Dedifferentiated amniotic fluid mesenchymal stem cell (primary cell): Measurements from ENCODE around the gene ZNF750.
A peak's percentile ranks its signal among the peaks of the same experiment; 100 is the strongest.

Source experiments
- DNase-seq: peaks from one replicate; pipeline ENCODE4 v3.0.0-alpha.2; 2016; ENCODE audit errors: extremely low spot score

The ZNF750 gene

GRCh38 chr17:82872591-82873520, 33.0 kb upstream of the ZNF750 start:
- no peak for DNase-seq

- no peak for DNase-seq
These were observed 32.1 kb upstream of the ZNF750 start for GRCh38 chr17:82871776-82872561.

GRCh38 chr17:82871056-82871775, 31.4 kb upstream of the ZNF750 start:
- no peak for DNase-seq

GRCh38 chr17:82870541-82870940, 30.7 kb upstream of the ZNF750 start:
- DNase-seq = no peak

GRCh38 chr17:82870091-82870491, 30.3 kb upstream of the ZNF750 start:
- DNase-seq = no peak

GRCh38 chr17:82869536-82869935, 29.7 kb upstream of the ZNF750 start:
- no peak for DNase-seq

- DNase-seq = no peak
These were observed 28.9 kb upstream of the ZNF750 start for GRCh38 chr17:82868715-82869131.

GRCh38 chr17:82867763-82868325, 28.0 kb upstream of the ZNF750 start:
- no peak for DNase-seq

GRCh38 chr17:82866590-82867191, 26.9 kb upstream of the ZNF750 start:
- DNase-seq = peak; percentile 21

GRCh38 chr17:82865774-82866395, 26.1 kb upstream of the ZNF750 start:
- no peak for DNase-seq

GRCh38 chr17:82865274-82865673, 25.5 kb upstream of the ZNF750 start:
- no peak for DNase-seq

GRCh38 chr17:82864713-82865248, 25.0 kb upstream of the ZNF750 start:
- no peak for DNase-seq

GRCh38 chr17:82863941-82864712, 24.3 kb upstream of the ZNF750 start:
- DNase-seq = peak; percentile 19

- DNase-seq = no peak
These were observed 23.6 kb upstream of the ZNF750 start for GRCh38 chr17:82863383-82863940.

GRCh38 chr17:82862737-82863382, 23.0 kb upstream of the ZNF750 start:
- no peak for DNase-seq

GRCh38 chr17:82862191-82862590, 22.4 kb upstream of the ZNF750 start:
- DNase-seq = no peak

- no peak for DNase-seq
These were observed 21.6 kb upstream of the ZNF750 start for GRCh38 chr17:82861393-82861775.

- DNase-seq = no peak
These were observed 21.0 kb upstream of the ZNF750 start for GRCh38 chr17:82860606-82861392.
